Endothelial cell of umbilical vein (primary cell): ENCODE measurements around the gene EIF4B. TPM values are rescaled to one million over a fixed set of nuclear protein-coding genes. Genes with fewer than 3 reads are reported as not detected.

Experiments used
- BruUV-seq: library from RNA; stranded (reverse); fragments of 400-500 nt; replicated peaks from 2 replicates; lab custom pipeline; 2021; lab: Mats Ljungman, UMichigan
- CTCF ChIA-PET: fragments of 300-600, 350-600 bp; sonication (Branson Sonifier 250); formaldehyde crosslinking; loops from one replicate; lab custom pipeline; 2021; ENCODE audit warnings: antibody characterized with exemption, inconsistent platforms; lab: Charles Lee
- POLR2A ChIA-PET: fragments of 300-600, 350-600 bp; sonication (Branson Sonifier 250); formaldehyde crosslinking; loops from one replicate; lab custom pipeline; 2021; ENCODE audit warnings: antibody characterized with exemption, inconsistent platforms; lab: Charles Lee
- DNase-seq: peaks from one replicate; pipeline ENCODE4 v3.0.0-alpha.2; 2011; ENCODE audit warnings: low read depth, low spot score
- FAIRE-seq: peaks from 2 replicates; lab custom pipeline; 2011; peaks lifted over from hg19 to GRCh38; lab: Jason Lieb, UNC
- H2AFZ ChIP-seq: 2 replicates; pipeline ENCODE4 v1.6.0; 2012; ENCODE audit warnings: low read depth, low read length, control low read depth, inconsistent platforms
- H3K27ac ChIP-seq: 2 replicates; pipeline ENCODE4 v1.5.1; 2011; ENCODE audit warnings: low read depth, mild to moderate bottlenecking, control low read depth, low read length, moderate library complexity; ENCODE audit not compliant: insufficient read depth
- H3K27me3 ChIP-seq, 2 experiments: 2 replicates each; pipeline versions ENCODE4 v1.6.0 to v1.6.1; 2011; ENCODE audit warnings: low read length in 2 of 2, mixed read lengths in 1 of 2; ENCODE audit not compliant: control insufficient read depth in 2 of 2, insufficient read depth in 2 of 2
- H3K36me3 ChIP-seq, 2 experiments: 2 replicates in 1 of 2; 3 replicates in 1 of 2; pipeline ENCODE4 v1.5.1; 2011; ENCODE audit warnings: low read length in 2 of 2, mild to moderate bottlenecking in 1 of 2, moderate library complexity in 1 of 2; ENCODE audit not compliant: control insufficient read depth in 2 of 2, insufficient read depth in 2 of 2; ENCODE audit errors: extremely low read depth in 1 of 2
- H3K4me1 ChIP-seq: 3 replicates; pipeline ENCODE4 v1.5.1; 2011; ENCODE audit warnings: mild to moderate bottlenecking, low read length; ENCODE audit not compliant: control insufficient read depth, insufficient read depth; ENCODE audit errors: extremely low read depth
- H3K4me2 ChIP-seq: 2 replicates; pipeline ENCODE4 v1.6.1; 2011; ENCODE audit warnings: low read length, control low read depth, mixed read lengths; ENCODE audit not compliant: insufficient read depth
- H3K4me3 ChIP-seq, 3 experiments: fragments of 200-600 bp in 1 of 3; sonication (generic), shearing (Covaris generic) in 1 of 3; replicated peaks in 1 of 3; 2 replicates each; pipeline ENCODE4 v1.5.1; 2011 to 2016; ENCODE audit warnings: control low read depth in 3 of 3, low read length in 3 of 3, mild to moderate bottlenecking in 2 of 3, inconsistent platforms in 1 of 3, low read depth in 1 of 3, moderate library complexity in 1 of 3; ENCODE audit not compliant: insufficient read depth in 1 of 3
- H3K79me2 ChIP-seq: 2 replicates; pipeline ENCODE4 v1.6.0; 2012; ENCODE audit warnings: low read length, inconsistent platforms; ENCODE audit not compliant: control insufficient read depth, insufficient read depth
- H3K9ac ChIP-seq: replicated peaks from 2 replicates; pipeline ENCODE3; 2011; ENCODE audit warnings: low read length, control low read depth; ENCODE audit not compliant: insufficient read depth; ENCODE audit errors: extremely low read depth
- H3K9me1 ChIP-seq: replicated peaks from 3 replicates; pipeline ENCODE4 v1.6.0; 2011; ENCODE audit warnings: mild to moderate bottlenecking, low read length; ENCODE audit not compliant: control insufficient read depth, insufficient read depth; ENCODE audit errors: extremely low read depth
- H3K9me3 ChIP-seq: replicated peaks from 2 replicates; pipeline ENCODE4 v1.5.1; 2012; ENCODE audit warnings: low read length, inconsistent platforms; ENCODE audit not compliant: control insufficient read depth, insufficient read depth
- H4K20me1 ChIP-seq: replicated peaks from 2 replicates; pipeline ENCODE3; 2011; ENCODE audit warnings: mild to moderate bottlenecking, low read length; ENCODE audit not compliant: control insufficient read depth, insufficient read depth; ENCODE audit errors: extremely low read depth
- EZH2 ChIP-seq: IDR thresholded peaks from 2 replicates; pipeline ENCODE4 v1.6.1; 2012; ENCODE audit warnings: borderline replicate concordance, low read depth, mild to moderate bottlenecking, moderate library complexity, low read length, inconsistent platforms; ENCODE audit not compliant: severe bottlenecking
- FOS ChIP-seq: IDR thresholded peaks from 2 replicates; pipeline ENCODE4 v1.6.1; 2011; ENCODE audit warnings: mild to moderate bottlenecking, low read length, moderate library complexity, borderline replicate concordance; ENCODE audit not compliant: insufficient read depth
- GATA2 ChIP-seq: IDR thresholded peaks from 2 replicates; pipeline ENCODE4 v1.7.0; 2011; ENCODE audit warnings: low read depth, mild to moderate bottlenecking, moderate library complexity, mixed read lengths, low read length; ENCODE audit not compliant: insufficient read length, insufficient read depth
- JUN ChIP-seq: IDR thresholded peaks from 2 replicates; pipeline ENCODE4 v1.6.1; 2011; ENCODE audit warnings: borderline replicate concordance, low read depth; ENCODE audit not compliant: insufficient read length, insufficient read depth
- MYC ChIP-seq: IDR thresholded peaks from one replicate; pipeline ENCODE4 v1.6.1; 2011; ENCODE audit warnings: mild to moderate bottlenecking, low read depth, low read length
- POLR2A ChIP-seq: IDR thresholded peaks from 2 replicates; pipeline ENCODE4 v1.6.1; 2012; ENCODE audit warnings: low read depth, mild to moderate bottlenecking, control low read depth, low read length
- POLR2AphosphoS5 ChIP-seq: IDR thresholded peaks from 2 replicates; pipeline ENCODE4 v1.6.1; 2012; ENCODE audit warnings: low read depth, mild to moderate bottlenecking, control low read depth, low read length, moderate library complexity; ENCODE audit not compliant: insufficient read depth
- dilution Hi-C: fragments of 300-500 bp; cut with MboI; formaldehyde crosslinking; loops from one replicate; pipeline ENCODE4 v1.15.0; 2019; ENCODE audit warnings: low sequenced_read_pairs; ENCODE audit not compliant: extremely low pct_ligation_motif_present
- intact Hi-C: fragments of 100-400 bp; cut with micrococcal nuclease; formaldehyde crosslinking; loops from one replicate; pipeline ENCODE4 v1.10.0; 2022
- microRNA-seq: library from miRNA; unstranded; fragments of <30 nt; microRNA quantifications from one replicate; pipeline ENCODE4 v1.2.0, GENCODE V29; 2021; ENCODE audit warnings: borderline number of aligned reads, borderline replicate concordance
- polyA plus RNA-seq, 4 experiments: library from polyadenylated mRNA; depleted of rRNA in 3 of 4; stranded (reverse) in 3 of 4; unstranded in 1 of 4; fragments of >200 nt; gene quantifications; 2 replicates each; pipeline versions ENCODE4 v1.2.1 to v1.2.3, GENCODE V29; 2011 to 2012; ENCODE audit warnings: missing spikeins in 1 of 4
- small RNA-seq: library from RNA; depleted of rRNA; stranded (forward); fragments of <200 nt; gene quantifications from one replicate; pipeline ENCODE3, GENCODE V24; 2012; ENCODE audit warnings: low replicate concordance, low read depth; ENCODE audit not compliant: insufficient read depth, insufficient read length
- total RNA-seq: library from RNA; stranded (reverse); gene quantifications from 2 replicates; pipeline ENCODE4 v1.2.3, GENCODE V29; 2021
- TF ChIP-seq, protein P1 (sequence below), 2 donors: IDR thresholded peaks; 1 replicate in 1 of 2; 2 replicates in 1 of 2; pipeline ENCODE4 v1.5.1; 2011; ENCODE audit warnings: low read length in 2 of 2, mild to moderate bottlenecking in 2 of 2, moderate library complexity in 2 of 2, control low read depth in 1 of 2, inconsistent platforms in 1 of 2, low read depth in 1 of 2; ENCODE audit not compliant: insufficient read depth in 1 of 2; ENCODE audit errors: extremely low read depth in 1 of 2
- TF ChIP-seq, protein P2 (sequence below): IDR thresholded peaks from 2 replicates; pipeline ENCODE4 v1.6.1; 2011; ENCODE audit not compliant: insufficient read depth, insufficient read length

EIF4B gene
- total and polyA plus RNA-seq, 2 donors (not counting 3 experiments of a cell fraction or from before 2014, with no cell fraction given), result 233 to 382 TPM

DNA sequence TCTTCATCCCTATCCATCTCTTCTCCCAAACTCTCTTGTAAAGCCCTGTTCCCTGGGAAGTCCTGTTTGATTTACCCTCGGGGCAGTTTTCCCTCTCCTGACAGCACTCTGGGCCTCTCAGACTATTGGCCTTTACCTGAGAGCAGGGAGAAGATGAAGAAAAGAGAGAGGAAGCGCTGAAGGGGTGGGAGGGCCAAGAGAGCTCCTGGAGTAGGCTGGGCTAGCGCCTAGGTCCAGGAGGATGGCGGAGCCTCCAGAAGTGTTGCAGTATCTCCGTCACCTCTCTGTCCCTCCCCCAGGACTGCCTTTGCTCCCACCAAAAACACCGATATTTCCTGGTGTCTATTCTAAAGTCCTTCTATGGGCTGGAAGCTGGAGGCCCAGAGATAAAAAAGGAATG is 85.5 kb downstream of the EIF4B start:
- intact Hi-C loops, result no loop called here
- peaks cover 4% of the 10 kb centered on the region in 2 experiments for H3K27me3 ChIP-seq
- H3K9me3 ChIP-seq, result no peaks in the 10 kb centered on the region
- CTCF ChIA-PET, result interaction anchor here (1.1 to 2.8 kb wide), 2 partner anchors 26 kb away, joined by 4 to 21 read pairs; no protein-coding TSS in a partner anchor
- TF ChIP-seq, protein P1, sequence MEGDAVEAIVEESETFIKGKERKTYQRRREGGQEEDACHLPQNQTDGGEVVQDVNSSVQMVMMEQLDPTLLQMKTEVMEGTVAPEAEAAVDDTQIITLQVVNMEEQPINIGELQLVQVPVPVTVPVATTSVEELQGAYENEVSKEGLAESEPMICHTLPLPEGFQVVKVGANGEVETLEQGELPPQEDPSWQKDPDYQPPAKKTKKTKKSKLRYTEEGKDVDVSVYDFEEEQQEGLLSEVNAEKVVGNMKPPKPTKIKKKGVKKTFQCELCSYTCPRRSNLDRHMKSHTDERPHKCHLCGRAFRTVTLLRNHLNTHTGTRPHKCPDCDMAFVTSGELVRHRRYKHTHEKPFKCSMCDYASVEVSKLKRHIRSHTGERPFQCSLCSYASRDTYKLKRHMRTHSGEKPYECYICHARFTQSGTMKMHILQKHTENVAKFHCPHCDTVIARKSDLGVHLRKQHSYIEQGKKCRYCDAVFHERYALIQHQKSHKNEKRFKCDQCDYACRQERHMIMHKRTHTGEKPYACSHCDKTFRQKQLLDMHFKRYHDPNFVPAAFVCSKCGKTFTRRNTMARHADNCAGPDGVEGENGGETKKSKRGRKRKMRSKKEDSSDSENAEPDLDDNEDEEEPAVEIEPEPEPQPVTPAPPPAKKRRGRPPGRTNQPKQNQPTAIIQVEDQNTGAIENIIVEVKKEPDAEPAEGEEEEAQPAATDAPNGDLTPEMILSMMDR (IDR thresholded peaks at IDR 0.05; ENCODE audit: extremely low read depth in 1 of 2, insufficient read depth in 1 of 2, low read depth in 1 of 2, low read length in 2 of 2), result no peak
- no peak for TF ChIP-seq POLR2A
- no peak for TF ChIP-seq POLR2AphosphoS5
- TF ChIP-seq, protein P2, sequence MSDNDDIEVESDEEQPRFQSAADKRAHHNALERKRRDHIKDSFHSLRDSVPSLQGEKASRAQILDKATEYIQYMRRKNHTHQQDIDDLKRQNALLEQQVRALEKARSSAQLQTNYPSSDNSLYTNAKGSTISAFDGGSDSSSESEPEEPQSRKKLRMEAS, result no peak
- no peak for TF ChIP-seq EZH2
- TF ChIP-seq GATA2, result no peak
- no peak for TF ChIP-seq JUN
- TF ChIP-seq FOS, result no peak
- TF ChIP-seq MYC, result no peak
- H3K79me2 ChIP-seq, result no peaks in the 10 kb centered on the region
- dilution Hi-C loops, result no loop called here
- no peaks in the 10 kb centered on the region for H3K36me3 ChIP-seq
- H2AFZ ChIP-seq, result no peak overlapping the region
- H4K20me1 ChIP-seq, result no peaks in the 10 kb centered on the region
- H3K9me1 ChIP-seq, result no peaks in the 10 kb centered on the region
- no peak overlapping the region for H3K4me3 ChIP-seq
- peaks cover 2% of the 10 kb centered on the region for H3K4me1 ChIP-seq
- no peak overlapping the region for H3K4me2 ChIP-seq
- DNase-seq, result no peak
- FAIRE-seq, result no peak
- H3K27ac ChIP-seq, result no peak overlapping the region
- BruUV-seq, result no TSS peak
- no peak overlapping the region for H3K9ac ChIP-seq
- POLR2A ChIA-PET, result no interaction called here

Small RNA genes within 50 kb of the gene (microRNA-seq; reads per million reads assigned to microRNA genes)
- gene MIR6757, result not detected

Small RNA genes within 50 kb of the gene (small RNA-seq; reads per million reads assigned to genes)
- gene MIR6757, result not detected

Other genes with a start within 250 kb of the EIF4B start
- gene KRT76, start 229.1 kb upstream of the EIF4B start, total RNA-seq, result not detected in 2 replicates
- gene KRT76, start 229.1 kb upstream of the EIF4B start, polyA plus RNA-seq, result not detected in 2 replicates
- not detected in 2 replicates for gene KRT3, start 210.3 kb upstream of the EIF4B start, total RNA-seq
- not detected in 2 replicates for gene KRT3, start 210.3 kb upstream of the EIF4B start, polyA plus RNA-seq
- gene KRT4, start 192.3 kb upstream of the EIF4B start, total RNA-seq, result not detected in 2 replicates
- gene KRT4, start 192.3 kb upstream of the EIF4B start, polyA plus RNA-seq, result not detected in 2 replicates
- gene KRT79, start 172.1 kb upstream of the EIF4B start, total RNA-seq, result not detected in 2 replicates
- not detected in 2 replicates for gene KRT79, start 172.1 kb upstream of the EIF4B start, polyA plus RNA-seq
- gene KRT78, start 157.5 kb upstream of the EIF4B start, total RNA-seq, result not detected in 2 replicates
- gene KRT78, start 157.5 kb upstream of the EIF4B start, polyA plus RNA-seq, result not detected in 2 replicates
- 22.1 and 31.7 TPM in 2 replicates for gene KRT8, start 101.4 kb upstream of the EIF4B start, total RNA-seq
- gene KRT8, start 101.4 kb upstream of the EIF4B start, polyA plus RNA-seq, result 23.5 and 25.8 TPM in 2 replicates
- 233 and 235 TPM in 2 replicates for gene KRT18, start 57.3 kb upstream of the EIF4B start, total RNA-seq
- gene KRT18, start 57.3 kb upstream of the EIF4B start, polyA plus RNA-seq, result 178 and 216 TPM in 2 replicates
- gene TNS2, start 43.6 kb downstream of the EIF4B start, total RNA-seq, result 106 and 119 TPM in 2 replicates
- gene TNS2, start 43.6 kb downstream of the EIF4B start, polyA plus RNA-seq, result 84.5 and 119 TPM in 2 replicates
- 31.7 and 39.2 TPM in 2 replicates for gene SPRYD3, start 72.9 kb downstream of the EIF4B start, total RNA-seq
- gene SPRYD3, start 72.9 kb downstream of the EIF4B start, polyA plus RNA-seq, result 38.6 and 39.6 TPM in 2 replicates
- 11.6 and 14.1 TPM in 2 replicates for gene IGFBP6, start 91.2 kb downstream of the EIF4B start, total RNA-seq
- 18.2 TPM in 2 replicates for gene IGFBP6, start 91.2 kb downstream of the EIF4B start, polyA plus RNA-seq
- not detected in 2 replicates for gene SOAT2, start 97.0 kb downstream of the EIF4B start, total RNA-seq
- not detected in 2 replicates for gene SOAT2, start 97.0 kb downstream of the EIF4B start, polyA plus RNA-seq
- gene ZNF740, start 174.3 kb downstream of the EIF4B start, total RNA-seq, result 34.9 and 38.1 TPM in 2 replicates
- gene ZNF740, start 174.3 kb downstream of the EIF4B start, polyA plus RNA-seq, result 7.9 and 10.5 TPM in 2 replicates
- 21.1 and 22.0 TPM in 2 replicates for gene CSAD, start 174.5 kb downstream of the EIF4B start, total RNA-seq
- 24.0 and 24.4 TPM in 2 replicates for gene CSAD, start 174.5 kb downstream of the EIF4B start, polyA plus RNA-seq
- gene ITGB7, start 200.8 kb downstream of the EIF4B start, total RNA-seq, result not detected in 2 replicates
- 0.17 and 0.18 TPM in 2 replicates for gene ITGB7, start 200.8 kb downstream of the EIF4B start, polyA plus RNA-seq
- 16.1 and 19.5 TPM in 2 replicates for gene RARG, start 225.8 kb downstream of the EIF4B start, total RNA-seq
- gene RARG, start 225.8 kb downstream of the EIF4B start, polyA plus RNA-seq, result 9.9 and 11.6 TPM in 2 replicates